GM21423 (cell line): ENCODE measurements around the gene FYTTD1.
"Not testable (repeated sequence)": the region's sequence is repeated elsewhere in the genome, so short reads cannot be mapped to it uniquely, and the experiment has no call there.

Source experiments
- ATAC-seq: cut with Tn5 transposase; IDR thresholded peaks from one replicate; pipeline ENCODE4 v1.9.1; 2021; ENCODE audit warnings: mild to moderate bottlenecking, moderate library complexity; ENCODE audit not compliant: unreplicated experiment

Gene FYTTD1

GRCh38 chr3:197749601-197750395 lies at the start of gene FYTTD1:
TSS of gene FYTTD1 (plus strand) at chr3:197749883. CDS start at chr3:197749972, 89 bp downstream.
- ATAC-seq = peak; percentile 83

DNA sequence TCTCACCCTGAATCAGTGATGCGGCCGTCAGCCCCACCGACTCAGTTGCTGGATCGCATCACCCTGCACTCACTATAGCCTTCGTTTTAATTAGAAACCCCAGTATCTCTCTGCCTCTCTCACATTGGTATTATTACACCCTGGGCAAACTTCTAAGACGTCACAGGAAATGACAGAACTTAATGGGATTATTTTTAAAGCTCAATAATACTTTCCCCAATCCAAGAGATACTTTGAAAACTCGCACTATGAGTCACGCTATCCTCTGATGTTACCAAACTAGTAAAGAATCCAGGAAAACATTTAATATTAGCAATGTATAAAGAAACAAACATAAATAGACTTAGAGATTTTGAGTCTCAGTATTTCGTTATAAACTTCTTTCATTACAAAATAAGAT lies 49.6 kb upstream of the FYTTD1 start:
- no peak for ATAC-seq

DNA sequence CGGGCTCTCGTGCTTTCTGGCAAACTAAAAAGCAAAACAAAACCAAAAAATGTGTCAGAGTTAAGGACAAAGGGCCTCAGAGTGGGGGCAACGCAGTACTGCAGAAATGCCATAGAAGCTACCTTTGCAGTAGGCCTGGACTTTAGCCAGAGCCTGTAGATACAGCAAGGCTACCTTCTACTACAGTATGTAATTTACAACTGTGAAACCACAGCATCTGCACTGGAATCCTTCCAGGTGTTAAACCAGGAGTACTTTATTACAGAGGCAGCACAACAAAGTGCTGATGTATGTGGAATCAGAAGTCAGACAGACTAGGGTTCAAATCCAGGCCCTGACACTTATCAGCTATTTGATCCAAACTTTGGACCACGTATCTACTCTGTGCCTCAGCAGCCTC lies 47.8 kb upstream of the FYTTD1 start:
- ATAC-seq = no peak

- no peak for ATAC-seq
These were observed 43.0 kb upstream of the FYTTD1 start for GRCh38 chr3:197706658-197707057.

DNA sequence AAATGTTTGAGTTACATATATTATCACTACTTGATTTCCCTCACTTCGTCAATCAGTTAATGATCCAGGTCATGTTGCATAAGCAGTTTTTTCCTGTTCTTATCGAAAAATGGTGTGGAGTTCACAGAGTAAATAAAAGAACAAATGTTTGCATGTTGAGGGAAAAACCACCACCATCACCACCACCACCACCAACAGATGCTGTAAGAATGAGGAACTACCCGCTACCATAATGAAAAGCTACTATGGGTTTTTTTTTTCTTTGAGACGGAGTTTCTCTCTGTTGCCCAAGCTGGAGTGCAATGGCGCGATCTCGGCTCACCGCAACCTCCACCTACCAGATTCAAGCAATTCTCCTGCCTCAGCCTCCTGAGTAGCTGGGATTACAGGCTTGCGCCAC lies 40.5 kb upstream of the FYTTD1 start:
- no peak for ATAC-seq

DNA sequence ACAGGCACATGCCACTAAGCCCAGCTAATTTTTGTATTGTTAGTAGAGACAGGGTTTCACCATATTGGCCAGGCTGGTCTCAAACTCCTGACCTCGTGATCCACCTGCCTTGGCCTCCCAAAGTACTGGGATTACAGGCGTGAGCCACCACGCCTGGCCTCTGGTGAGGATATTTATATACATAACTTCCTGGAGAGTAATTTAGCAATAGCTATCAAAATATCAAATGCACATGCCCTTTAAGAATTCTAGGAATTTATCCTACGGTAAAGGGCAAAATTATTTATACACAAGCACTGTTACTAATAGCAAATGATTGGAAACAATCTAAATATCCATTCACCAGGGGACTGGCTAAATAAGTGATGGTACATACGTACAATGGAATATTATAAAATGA lies 38.7 kb upstream of the FYTTD1 start:
- ATAC-seq = not testable (repeated sequence)

- ATAC-seq = peak; percentile 87
These were observed 37.5 kb upstream of the FYTTD1 start for GRCh38 chr3:197711973-197712707.

- ATAC-seq = peak; percentile 23
These were observed 36.2 kb upstream of the FYTTD1 start for GRCh38 chr3:197713477-197713822.

DNA sequence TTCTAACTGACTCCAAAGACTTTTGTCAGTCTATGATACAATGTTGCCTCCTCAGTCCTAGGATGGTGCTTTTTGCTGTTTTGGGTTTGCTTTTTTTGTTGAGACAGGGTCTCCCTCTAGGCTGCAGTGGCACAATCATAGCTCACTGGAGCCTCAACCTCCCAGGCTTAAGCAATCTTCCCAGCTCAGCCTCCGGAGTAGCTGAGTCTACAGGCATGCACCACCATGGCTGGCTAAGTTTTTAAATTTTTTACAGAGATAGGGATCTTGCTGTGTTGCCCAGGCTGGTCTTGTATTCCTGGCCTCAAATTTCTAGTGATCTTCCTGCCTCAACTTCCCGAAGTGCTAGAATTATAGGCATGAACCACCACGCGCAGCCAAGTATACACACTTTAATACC lies 35.4 kb upstream of the FYTTD1 start:
- no peak for ATAC-seq

DNA sequence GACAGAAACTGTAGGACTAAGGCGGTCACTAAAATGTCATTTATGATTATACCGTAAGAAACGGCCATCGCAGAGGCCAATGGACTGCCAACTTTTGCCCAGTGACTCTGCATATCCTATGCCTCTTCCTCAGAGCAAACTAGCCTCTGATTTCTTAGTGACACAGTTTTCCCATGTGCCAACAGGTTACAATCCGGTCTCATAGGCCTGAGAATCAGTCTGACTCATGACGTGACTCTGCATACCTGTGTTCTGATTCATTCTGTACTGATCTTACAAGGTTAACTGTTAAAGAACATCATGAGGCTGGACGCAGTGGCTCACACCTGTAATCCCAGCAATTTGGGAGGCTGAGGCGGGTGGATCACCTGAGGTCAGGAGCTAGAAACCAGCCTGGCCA lies 30.8 kb upstream of the FYTTD1 start:
- ATAC-seq = no peak

- no peak for ATAC-seq
These were observed 29.0 kb upstream of the FYTTD1 start for GRCh38 chr3:197720694-197721093.

GRCh38 chr3:197722734-197723133 lies 26.9 kb upstream of the FYTTD1 start:
- ATAC-seq = no peak

DNA sequence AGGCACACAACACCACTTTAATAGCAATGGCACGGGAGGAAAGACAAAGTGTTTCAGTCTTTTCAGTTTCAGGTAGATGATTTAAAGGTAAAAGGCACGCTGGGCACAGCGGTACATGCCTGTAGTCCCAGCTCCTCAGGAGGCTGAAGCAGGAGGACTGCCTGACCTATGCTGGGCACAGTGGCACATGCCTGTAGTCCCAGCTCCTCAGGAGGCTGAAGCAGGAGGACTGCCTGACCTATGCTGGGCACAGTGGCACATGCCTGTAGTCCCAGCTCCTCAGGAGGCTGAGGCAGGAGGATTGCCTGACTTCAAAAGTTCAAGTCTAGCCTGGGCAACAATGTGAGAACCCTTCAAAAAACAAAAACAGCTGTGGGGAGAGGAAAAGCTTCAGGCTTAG lies 21.8 kb upstream of the FYTTD1 start:
- not testable (repeated sequence) for ATAC-seq

GRCh38 chr3:197728487-197728886 lies 21.2 kb upstream of the FYTTD1 start:
- ATAC-seq = no peak

GRCh38 chr3:197730200-197730599 lies 19.5 kb upstream of the FYTTD1 start:
- no peak for ATAC-seq

DNA sequence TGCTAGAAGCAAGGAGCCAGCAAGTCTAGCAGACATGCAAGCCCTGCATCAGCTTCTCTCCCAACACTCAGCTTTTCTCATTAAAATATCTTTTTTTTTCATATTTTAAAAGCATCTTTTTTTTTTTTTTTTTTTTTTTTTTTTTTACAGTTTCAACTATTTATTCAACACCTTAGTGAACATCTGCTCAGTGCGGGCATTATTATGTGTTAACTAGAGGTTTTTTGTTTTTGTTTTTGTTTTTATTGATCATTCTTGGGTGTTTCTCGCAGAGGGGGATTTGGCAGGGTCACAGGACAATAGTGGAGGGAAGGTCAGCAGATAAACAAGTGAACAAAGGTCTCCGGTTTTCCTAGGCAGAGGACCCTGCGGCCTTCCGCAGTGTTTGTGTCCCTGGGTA lies 18.9 kb upstream of the FYTTD1 start:
- ATAC-seq = not testable (repeated sequence)

DNA sequence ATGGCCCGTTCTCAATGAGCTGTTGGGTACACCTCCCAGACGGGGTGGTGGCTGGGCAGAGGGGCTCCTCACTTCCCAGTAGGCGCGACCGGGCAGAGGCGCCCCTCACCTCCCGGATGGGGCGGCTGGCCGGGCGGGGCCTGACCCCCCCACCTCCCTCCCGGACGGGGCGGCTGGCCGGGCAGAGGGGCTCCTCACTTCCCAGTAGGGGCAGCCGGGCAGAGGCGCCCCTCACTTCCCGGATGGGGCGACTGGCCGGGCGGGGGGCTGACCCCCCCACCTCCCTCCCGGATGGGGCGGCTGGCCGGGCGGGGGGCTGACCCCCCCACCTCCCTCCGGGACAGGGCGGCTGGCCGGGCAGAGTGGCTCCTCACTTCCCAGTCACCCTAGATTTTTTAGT lies 18.2 kb upstream of the FYTTD1 start:
- ATAC-seq = not testable (repeated sequence)

DNA sequence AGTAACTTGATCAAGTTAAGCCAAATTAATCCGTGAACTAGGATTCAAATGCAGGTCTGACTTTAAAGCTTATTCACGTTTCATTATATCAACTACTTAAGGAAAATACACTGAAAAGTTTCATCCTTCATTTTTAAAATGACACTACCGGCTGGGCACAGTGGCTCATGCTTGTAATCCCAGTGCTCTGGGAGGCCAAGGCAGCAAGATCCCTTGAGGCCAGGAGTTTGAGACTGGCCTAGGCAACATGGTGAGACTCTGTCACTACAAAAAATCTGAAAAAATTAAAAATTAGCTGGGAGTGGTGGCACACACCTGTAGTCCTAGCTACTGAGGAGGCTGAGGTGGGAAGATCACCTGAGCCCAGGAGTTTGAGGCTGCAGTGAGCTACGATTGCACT lies 16.6 kb upstream of the FYTTD1 start:
- no peak for ATAC-seq

- peak; percentile 42 for ATAC-seq
These were observed 14.9 kb upstream of the FYTTD1 start for GRCh38 chr3:197734667-197735318.

GRCh38 chr3:197736010-197736490 lies 13.6 kb upstream of the FYTTD1 start:
- no peak for ATAC-seq

GRCh38 chr3:197736491-197737318 lies 13.0 kb upstream of the FYTTD1 start, which contains the start of gene RUBCN:
TSS of gene RUBCN (minus strand) at chr3:197736904. CDS start at chr3:197736719, 185 bp downstream.
- peak; percentile 77 for ATAC-seq
